HG02938 (cell line): Measurements from ENCODE around the gene UTS2R.
"Not testable (repeated sequence)": the region's sequence is repeated elsewhere in the genome, so short reads cannot be mapped to it uniquely, and the experiment has no call there.

Experiments used
- ATAC-seq: cut with Tn5 transposase; IDR thresholded peaks from one replicate; pipeline ENCODE4 v1.9.1; 2021; ENCODE audit warnings: mild to moderate bottlenecking, moderate library complexity; ENCODE audit not compliant: unreplicated experiment

UTS2R gene

DNA sequence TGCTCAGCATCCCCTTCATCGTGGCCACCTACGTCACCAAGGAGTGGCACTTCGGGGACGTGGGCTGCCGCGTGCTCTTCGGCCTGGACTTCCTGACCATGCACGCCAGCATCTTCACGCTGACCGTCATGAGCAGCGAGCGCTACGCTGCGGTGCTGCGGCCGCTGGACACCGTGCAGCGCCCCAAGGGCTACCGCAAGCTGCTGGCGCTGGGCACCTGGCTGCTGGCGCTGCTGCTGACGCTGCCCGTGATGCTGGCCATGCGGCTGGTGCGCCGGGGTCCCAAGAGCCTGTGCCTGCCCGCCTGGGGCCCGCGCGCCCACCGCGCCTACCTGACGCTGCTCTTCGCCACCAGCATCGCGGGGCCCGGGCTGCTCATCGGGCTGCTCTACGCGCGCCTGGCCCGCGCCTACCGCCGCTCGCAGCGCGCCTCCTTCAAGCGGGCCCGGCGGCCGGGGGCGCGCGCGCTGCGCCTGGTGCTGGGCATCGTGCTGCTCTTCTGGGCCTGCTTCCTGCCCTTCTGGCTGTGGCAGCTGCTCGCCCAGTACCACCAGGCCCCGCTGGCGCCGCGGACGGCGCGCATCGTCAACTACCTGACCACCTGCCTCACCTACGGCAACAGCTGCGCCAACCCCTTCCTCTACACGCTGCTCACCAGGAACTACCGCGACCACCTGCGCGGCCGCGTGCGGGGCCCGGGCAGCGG is 3.2 kb downstream of the UTS2R start:
- no peak for ATAC-seq

DNA sequence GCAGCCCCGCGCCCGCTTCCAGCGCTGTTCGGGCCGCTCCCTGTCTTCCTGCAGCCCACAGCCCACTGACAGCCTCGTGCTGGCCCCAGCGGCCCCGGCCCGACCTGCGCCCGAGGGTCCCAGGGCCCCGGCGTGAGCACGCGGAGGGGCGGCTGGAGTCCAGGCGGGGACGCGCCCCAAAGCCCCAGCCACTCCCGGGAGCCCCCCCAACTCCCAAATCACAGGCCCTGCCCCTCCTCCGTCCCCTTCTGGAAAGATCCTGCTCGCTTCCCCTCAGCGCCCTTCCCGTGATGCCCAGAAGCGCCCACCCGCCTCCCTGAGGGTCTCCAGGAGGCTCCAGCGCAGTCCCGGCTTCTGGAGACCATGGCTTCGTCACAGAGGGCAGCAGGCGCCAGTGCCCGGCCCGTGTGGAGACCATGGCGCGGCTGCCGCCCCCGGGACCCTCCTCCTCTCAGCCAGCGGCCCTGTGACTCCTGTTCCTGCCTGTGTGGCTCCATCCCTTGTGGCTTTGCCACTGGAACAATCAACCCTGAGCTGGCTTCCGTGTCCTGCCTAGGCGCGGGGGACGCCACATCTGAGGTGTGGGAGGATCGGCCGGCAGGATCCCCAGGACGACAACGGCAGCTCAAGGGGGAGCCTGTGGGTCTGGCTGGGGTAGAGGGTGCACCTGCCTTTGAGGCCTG is 3.9 kb downstream of the UTS2R start:
- ATAC-seq = no peak

DNA sequence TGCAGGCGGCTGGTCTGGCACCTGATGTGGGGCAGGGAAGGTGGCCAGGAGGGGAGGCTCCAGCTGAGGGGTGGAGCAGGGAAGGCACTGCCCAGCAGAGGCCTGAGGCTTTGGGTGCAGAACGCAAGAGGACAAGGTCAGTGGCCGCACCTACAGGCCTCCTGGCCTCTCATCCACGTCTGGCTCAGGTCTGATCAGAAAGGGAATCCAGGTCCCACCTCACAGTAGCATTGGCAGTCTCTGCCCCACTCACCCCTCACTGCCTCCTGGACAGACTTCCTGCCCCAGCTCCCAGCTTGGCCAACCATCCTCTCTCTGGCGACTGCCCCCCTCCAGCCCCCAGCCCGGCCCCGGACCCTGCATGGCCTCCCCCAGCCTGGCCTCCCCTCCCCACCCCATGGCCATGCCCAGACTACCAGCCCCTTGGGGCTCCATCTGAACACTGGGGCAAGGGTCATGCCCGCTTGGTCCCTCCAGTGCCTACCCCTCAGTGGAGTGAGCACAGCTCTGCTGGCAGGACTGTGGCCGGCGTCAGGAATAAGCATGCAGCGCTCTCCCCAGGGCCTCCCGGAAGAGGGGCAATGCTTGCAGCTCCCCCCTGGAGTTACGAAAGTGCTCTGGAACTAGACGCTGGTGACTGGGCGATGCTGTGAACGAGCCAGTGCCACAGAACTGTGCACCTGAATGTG is 4.6 kb downstream of the UTS2R start:
- no peak for ATAC-seq

DNA sequence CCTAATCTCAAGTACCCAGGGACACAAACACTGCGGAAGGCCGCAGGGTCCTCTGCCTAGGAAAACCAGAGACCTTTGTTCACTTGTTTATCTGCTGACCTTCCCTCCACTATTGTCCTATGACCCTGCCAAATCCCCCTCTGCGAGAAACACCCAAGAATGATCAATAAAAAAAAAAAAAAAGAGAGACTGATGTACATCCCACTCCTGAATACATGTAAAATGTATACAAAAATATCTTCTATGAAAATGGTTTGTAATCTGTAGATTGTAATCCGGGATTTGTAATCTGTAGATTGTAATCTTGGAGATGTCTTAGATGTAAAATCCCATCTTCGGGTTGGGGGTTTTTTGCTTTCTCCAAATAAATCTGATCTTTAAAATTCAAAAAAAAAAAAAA is 5.7 kb downstream of the UTS2R start:
- ATAC-seq = not testable (repeated sequence)

DNA sequence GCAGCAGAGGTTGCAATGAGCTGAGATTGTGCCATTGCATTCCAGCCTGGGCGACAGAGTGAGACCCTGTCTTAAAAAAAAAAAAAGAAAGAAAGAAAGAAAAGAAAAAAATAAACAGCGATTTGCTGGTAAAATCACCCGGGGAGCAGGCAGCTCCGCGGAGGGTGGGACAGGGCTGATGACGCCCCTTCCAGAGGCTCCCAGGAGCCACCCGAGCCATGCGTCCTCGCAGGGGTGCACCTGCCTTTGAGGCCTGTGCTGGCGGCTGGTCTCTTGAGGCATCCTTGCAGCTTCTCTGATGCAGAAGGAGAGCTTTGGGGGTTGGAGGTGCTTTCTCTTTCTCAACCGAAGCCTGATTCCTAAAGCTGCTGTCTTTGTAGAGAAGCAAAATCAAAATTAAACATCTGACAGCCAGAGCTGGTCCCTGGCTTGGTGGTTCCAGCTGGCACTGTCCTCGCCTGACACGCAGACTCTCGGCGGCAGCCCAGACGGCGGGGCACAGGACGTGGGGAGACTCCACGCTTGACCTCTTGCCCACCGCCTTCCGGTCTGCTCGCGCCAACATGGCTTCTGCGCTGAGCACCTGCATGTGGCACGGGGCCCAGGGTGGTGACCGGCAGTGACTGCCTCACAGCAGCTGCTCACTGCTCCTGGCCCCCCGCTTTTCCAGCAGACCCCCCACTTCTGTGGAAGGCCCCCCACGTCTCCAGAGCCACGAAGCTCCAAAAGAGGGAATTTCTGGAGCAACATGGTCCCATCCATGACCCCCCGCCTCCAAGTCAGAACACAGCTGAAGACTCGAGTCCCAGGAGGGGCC is 6.6 kb downstream of the UTS2R start:
- no peak for ATAC-seq

DNA sequence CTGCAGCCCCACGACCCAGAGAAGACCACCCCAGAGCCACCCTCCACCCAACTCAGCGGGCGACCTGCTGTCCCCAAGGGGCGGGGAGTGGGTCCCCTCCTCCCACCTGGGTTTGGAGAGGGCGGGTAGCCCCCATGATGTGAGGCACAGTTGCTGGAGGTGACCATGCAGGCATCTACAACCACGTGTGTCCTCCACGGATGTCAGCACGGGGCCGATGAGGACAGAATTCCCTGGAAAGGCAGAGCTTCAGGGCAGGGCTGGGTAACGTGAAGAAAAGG is 7.1 kb downstream of the UTS2R start:
- ATAC-seq = no peak

DNA sequence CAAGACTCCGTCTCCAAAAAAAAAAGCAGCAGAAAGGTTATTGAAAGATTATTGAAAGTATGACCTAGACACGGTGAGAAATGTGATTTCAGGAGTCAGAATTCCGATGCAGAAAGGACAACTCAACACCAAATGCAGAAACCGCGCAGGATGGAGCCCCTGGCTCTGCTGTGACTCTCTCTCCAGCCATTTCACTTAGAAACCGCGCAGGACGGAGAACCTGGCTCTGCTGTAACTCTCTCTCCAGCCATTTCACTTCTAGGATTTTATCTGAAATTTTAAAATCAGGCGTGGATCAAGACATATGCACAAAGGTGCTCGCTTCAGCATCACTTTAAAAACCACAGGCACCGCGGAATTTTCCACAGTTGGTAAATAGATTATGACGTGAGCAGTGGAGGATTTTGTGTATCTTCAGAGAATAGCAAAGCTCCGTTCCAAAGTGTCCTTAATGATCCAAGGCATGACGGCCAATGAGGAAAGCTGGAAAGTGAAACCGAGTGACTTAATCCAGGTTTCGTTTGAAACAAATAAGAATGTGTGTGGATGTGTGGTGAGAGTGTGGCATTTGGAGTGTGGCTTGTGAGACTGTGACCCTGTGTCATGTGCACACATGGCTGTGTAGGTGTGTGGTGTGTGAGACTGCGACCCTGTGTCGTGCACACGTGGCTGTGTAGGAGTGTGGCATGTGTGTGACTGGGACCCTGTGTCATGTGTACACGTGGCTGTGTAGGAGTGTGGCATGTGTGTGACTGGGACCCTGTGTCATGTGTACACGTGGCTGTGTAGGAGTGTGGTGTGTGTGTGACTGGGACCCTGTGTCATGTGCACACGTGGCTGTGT is 9.5 kb downstream of the UTS2R start:
- ATAC-seq = no peak

DNA sequence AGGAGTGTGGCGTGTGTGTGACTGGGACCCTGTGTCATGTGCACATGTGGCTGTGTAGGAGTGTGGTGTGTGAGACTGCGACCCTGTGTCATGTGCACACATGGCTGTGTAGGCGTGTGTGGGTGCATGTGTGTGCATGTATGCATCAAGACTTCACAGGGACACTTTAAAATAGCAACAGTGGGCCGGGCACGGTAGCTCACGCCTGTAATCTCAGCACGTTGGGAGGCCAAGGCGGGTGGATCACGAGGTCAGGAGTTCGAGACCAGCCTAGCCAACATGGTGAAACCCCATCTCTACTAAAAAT is 10.1 kb downstream of the UTS2R start:
- not testable (repeated sequence) for ATAC-seq

DNA sequence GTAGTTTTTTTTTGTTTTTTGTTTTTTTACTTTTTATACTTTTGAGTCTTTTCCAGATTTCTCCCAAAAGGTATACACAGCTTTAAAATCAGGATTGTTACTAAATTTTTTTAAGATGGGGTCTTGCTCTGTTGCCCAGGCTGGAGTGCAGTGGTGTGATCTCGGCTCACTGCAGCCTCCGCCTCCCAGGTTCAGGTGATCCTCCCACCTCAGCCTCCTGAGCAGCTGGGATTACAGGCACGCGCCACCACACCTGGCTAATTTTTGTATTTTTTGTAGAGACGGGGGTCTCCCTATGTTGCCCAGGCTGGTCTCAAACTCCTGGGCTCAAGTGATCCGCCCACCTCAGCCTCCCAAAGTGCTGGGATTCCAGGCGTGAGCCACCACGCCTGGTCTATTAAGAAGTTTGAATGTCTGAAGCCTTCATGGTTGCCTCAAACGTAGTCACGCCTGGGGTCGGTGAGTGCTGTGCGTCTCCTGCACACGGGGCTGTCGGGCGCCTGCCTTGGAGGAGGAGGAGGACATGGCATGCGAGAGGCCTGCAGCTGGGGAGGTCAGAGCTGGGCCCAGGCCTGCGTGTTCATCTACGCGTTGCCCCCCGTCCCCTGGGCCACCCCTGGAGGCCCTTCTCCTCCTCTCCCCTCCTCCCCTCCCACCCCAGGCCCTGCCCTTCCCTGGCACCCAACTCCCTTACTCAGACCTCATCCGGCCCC is 10.8 kb downstream of the UTS2R start:
- ATAC-seq = not testable (repeated sequence)

DNA sequence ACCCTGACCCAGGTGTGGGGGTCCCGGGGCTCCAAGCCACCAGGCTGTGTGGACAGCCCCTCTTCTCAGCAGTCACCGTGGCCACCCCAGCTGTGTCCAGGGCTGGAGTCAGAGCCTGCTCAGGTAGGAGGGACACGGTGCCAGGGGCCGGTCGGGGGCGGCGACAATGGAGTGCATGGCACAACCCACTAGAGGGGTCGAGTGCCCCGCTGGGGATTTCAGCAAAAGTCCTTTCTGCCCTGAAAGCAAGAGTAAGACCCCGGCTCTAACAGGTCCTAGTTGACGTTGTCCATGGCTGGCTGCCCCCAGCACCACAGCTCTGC is 11.3 kb downstream of the UTS2R start:
- ATAC-seq = no peak

DNA sequence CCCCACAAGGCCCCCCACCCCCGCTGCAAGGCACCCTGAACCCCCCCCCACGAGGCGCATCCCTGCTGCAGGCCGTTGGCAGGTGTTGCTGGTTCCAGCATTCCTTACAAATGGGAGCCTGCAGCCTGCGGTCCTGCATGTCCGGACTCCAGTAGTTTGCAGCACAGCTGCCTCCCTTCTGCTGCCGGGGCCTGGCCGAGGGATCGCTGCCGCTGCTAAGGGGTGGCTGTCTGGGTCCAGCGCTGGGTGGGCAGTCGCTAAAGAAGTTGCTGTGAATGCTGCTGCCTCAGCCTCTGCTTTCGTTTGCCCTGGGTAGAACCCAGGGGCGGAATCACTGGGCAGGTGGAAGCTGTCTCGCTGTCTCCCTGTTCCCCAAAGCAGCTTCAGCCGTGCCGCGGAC is 11.8 kb downstream of the UTS2R start:
- no peak for ATAC-seq

DNA sequence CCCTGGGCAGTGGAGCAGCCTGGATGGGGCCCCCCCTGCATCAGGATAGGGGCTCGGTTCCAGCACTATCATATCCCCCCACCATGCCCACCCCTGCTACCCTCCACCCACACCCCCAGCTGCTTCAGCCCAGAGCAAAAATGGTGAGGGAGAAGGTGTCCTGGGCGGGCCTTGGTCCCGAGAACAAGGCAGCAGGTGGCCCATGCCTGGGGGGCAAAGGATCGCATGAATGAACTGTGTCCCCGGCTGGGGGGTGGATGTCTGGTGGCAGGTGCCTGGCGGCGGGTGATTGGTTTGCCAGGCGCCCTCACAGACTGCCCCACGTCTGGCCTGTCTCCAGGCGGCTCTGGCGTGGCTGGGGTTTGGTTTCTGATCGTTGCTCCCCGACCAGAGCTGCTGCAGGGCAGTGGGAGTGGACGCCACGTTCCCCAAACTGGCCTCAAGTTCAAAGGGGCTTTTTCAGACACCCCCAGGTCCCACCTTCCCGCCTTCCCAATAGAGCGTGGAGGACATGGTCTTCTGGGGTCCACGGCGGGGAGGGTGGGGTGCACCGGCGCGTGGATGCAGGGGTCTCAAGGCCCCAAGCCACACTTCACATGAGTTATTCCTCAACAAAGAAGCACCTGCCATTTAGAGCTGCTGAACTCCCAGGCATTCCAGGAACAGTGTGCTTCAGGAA is 12.6 kb downstream of the UTS2R start:
- no peak for ATAC-seq

DNA sequence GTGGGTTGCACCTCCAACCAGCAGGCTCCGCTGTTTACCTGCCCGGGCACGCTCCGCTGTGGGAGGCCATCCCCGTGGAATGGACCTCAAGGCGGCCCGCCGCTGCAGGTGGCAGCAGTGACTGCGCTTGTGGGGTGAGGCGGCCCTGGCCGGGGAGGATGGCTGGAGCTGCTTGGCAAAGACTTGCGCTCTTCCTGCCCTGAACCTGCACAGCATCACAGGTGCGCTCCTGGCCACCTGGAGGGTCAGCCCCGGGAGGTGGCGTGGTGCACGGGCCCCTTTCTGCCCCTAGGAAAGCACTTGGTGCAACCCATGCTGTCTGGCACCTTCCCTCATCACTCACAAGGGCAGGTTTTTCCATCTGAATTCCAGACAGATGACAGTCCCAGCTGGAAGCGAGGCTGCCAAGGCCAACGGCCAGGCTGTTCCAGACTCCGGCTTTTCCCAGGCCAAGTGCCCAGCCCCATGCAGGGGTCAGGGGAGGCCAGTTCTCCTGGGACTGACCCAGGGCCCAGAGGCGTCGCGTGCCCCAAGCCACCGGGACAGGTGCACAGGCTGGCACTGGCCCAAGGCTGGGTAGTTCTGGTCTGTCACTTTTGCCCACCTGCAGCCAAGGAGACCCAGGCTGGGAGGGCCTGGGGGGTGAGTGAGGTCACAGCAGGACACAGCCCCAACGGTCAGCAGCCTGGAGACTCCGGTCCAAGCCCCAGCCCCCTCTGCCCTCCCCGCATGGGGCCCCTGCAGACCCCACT is 13.3 kb downstream of the UTS2R start:
- no peak for ATAC-seq

DNA sequence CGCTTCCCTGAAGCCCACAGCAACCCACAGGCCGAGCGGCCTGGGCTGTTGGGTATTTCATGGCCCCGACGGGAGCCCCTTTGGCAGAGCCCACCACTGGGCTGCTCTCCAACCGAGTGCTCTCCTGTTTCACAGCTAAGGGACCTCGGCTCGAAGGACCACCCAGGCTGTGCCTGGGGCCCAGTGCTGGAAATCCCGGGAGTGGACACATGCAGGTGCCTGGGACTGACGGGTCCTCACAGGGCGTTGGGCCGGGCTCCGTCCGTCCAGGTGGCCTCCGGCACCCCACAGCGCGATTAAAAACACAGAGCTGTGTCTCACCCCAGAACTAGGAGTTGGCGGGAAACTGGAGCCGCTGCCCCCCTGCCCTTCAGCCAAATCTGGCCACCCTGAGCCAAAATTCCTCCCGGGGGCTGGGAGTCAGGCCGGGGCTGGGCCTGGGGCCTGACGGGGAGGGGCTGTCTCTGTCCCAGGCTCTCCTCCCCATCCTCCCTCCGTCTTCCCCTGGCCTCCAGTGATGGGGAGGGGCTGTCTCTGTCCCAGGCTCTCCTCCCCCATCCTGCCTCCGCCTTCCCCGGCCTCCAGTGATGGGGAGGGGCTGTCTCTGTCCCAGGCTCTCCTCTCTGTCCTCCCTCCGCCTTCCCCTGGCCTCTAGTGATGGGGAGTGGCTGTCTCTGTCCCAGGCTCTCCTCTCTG is 14.1 kb downstream of the UTS2R start:
- no peak for ATAC-seq

DNA sequence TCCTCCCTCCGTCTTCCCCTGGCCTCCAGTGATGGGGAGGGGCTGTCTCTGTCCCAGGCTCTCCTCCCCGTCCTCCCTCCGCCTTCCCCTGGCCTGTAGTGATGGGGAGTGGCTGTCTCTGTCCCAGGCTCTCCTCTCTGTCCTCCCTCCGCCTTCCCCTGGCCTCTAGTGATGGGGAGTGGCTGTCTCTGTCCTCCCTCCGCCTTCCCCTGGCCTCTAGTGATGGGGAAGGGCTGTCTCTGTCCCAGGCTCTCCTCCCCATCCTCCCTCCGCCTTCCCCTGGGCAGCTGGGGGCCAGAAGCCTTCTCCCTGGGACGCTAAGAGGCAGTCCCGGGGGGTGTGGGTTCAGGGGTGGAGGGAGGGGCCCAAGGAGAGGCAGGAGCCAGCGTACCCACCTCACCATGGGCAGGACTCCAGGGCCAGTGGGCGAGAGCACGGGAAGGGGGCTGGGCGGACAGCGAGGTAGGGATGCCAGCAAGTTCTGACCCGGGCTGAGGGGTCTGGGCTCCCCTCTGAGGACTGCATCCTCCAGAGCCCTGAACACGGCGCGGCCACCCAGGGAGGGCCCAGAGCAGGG is 14.8 kb downstream of the UTS2R start:
- ATAC-seq = no peak

DNA sequence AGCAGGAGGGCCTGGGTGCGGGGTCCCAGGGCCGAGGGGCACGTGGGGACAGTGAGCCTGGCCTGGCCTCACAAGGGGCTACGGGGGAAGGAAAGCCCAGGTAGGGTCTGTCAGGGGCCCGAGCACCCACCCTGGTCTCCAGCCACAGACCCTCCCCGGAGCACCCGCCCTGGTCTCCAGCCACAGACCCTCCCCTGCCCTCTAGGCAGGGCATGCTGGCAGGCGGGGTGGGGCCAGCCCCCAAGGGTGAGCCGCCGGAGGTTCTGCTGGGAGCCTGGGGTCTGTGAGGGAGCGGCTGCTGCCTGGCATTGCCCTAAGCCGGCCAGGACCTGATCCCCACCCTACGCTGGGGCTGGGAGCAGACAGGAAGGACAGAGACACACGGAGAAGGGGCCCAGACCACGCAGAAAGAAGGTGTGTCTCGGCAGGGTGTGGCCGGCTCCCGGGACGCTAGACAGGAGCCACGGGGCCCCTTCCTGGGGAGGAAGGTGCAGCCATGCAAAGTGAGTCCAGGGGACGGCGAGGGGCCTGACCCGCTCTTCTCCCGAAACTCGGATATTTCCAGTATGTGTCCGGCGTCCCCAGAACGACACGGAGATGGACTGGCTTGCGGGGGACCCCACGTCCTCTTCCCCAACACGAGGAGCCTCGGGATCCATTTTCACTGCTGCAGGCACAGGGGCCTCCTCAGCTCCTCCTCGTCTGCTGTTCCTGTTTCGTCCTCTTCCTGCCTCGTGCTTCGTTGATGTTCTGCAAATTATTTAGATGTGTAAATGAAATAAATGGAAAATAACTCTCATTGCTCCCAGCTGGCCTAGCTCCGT is 15.5 kb downstream of the UTS2R start:
- no peak for ATAC-seq

DNA sequence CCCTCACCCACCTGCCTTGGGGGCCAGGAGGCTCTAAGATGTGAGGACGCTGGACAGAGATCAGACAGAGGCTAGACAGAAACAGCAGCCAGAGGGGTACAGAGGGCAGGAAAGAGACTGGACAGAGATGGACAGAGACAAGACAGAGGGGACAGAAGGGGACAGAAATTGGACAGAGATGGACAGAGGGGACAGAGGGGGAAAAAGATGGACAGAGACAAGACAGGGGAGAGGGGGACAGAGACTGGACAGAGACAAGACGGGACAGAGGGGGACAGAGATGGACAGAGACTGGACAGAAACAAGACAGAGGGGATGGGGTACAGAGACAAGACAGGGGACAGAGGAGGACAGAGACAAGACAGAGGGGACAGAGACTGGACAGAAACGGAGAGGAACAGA is 16.1 kb downstream of the UTS2R start:
- no peak for ATAC-seq
